Mucosa of stomach (tissue), 1 donor: ENCODE data around the gene OLFM1.

ENCODE experiments used
- H3K27me3 ChIP-seq: one replicate; pipeline ENCODE4 v1.7.0; 2013; ENCODE audit warnings: mild to moderate bottlenecking, low read length; ENCODE audit not compliant: control insufficient read depth, insufficient read depth
- H3K36me3 ChIP-seq: one replicate; pipeline ENCODE4 v1.7.0; 2013; ENCODE audit warnings: low read length; ENCODE audit not compliant: control insufficient read depth, insufficient read depth
- H3K4me1 ChIP-seq: one replicate; pipeline ENCODE4 v1.7.0; 2013; ENCODE audit warnings: mild to moderate bottlenecking, low read length; ENCODE audit not compliant: control insufficient read depth, insufficient read depth
- H3K4me3 ChIP-seq: one replicate; pipeline ENCODE4 v1.7.0; 2013; ENCODE audit warnings: low read length
- H3K9ac ChIP-seq: one replicate; pipeline ENCODE4 v1.7.0; 2013; ENCODE audit warnings: mild to moderate bottlenecking, low read length, moderate library complexity
- H3K9me3 ChIP-seq: one replicate; pipeline ENCODE4 v1.7.0; 2013; ENCODE audit warnings: mild to moderate bottlenecking, low read length, moderate library complexity; ENCODE audit not compliant: control insufficient read depth
- donor health status: Pancreatic carcinoma.

OLFM1 gene

DNA sequence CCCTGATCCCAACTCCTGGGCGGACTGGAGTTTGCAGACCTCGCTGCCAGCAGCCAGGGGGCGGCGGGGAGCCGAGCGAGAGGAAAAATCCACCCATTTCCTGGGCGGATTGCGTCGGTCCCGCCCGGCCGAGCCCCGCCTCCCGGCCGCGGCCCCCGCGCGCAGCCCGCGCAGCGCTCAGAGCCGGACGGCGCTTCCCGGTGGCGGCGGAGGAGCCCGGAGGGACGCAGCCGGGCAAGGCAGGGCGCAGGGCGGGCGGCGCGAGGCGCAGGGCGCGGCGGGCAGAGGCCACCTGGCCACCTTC, at the start of gene OLFM1:
OLFM1 (plus strand) TSS at position 180 of the 304 bp plus-strand sequence. CDS start 322 bp downstream, outside the sequence.
- Histone ChIP-seq H3K36me3 (no peaks in the 10 kb centered on the region), H3K9me3 (no peaks in the 10 kb centered on the region), H3K4me1 (peaks cover 21% of the 10 kb centered on the region), H3K27me3 (peaks cover 39% of the 10 kb centered on the region), H3K4me3 (peak within 1 kb of the TSS; percentile 36), H3K9ac (no peak within 1 kb of the TSS)

DNA sequence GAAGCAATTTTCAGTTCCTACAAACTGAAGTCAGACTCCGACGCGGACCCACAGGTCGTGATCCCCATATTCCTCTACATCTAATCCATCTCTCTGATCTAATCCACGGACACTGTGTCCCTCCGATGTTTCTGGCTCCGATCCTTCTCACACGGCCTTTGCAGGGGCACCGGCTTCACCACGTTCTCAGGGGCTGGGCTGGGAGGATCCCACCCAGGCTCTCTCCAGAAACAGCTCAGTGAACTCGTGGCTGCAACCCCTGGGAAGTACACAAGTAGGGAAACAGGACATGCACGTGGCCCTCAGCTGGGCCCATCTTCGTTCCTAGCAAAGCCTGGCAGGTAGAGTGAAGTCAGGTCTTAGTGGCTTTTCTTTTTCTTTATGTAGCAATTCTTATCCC, 49.1 kb upstream of the OLFM1 start:
- Histone ChIP-seq H3K9ac (no peak overlapping the region), H3K4me1 (no peaks in the 10 kb centered on the region), H3K27me3 (no peaks in the 10 kb centered on the region), H3K9me3 (no peaks in the 10 kb centered on the region), H3K36me3 (no peaks in the 10 kb centered on the region), H3K4me3 (no peak overlapping the region)

GRCh38 chr9:135038826-135039225, 48.6 kb upstream of the OLFM1 start:
- Histone ChIP-seq H3K36me3 (no peaks in the 10 kb centered on the region), H3K9me3 (no peaks in the 10 kb centered on the region), H3K9ac (no peak overlapping the region), H3K4me3 (no peak overlapping the region), H3K4me1 (no peaks in the 10 kb centered on the region), H3K27me3 (no peaks in the 10 kb centered on the region)

DNA sequence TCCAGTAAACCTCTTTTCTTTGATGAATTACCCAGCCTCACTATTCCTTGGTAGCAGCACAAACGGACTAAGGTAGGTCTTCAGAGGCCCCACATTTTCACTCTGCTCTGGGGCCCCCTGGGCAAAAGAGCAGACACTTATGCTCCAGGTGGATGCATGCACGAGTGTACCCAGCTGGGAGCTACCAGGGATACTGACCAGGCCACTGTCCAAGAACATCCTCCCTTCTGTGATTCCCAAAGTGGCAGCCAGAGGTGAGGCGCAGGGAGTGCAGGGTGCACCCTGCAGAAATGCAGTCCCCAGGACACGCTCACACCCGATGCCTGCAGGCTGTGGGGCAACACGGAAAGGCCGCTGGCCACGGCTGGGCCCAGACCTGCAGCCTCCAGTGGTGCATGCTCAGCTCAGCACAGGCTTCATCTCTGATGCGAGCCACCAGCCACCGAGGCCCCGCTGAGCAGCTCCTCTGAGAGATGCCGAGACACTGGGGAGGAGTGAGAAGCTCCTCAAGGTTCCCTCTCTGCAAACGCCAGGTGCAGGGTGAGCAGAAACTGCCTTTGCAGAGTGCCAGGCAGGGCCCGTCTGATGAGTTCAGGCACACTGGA, 48.1 kb upstream of the OLFM1 start:
- Histone ChIP-seq H3K4me3 (no peak overlapping the region), H3K36me3 (no peaks in the 10 kb centered on the region), H3K4me1 (no peaks in the 10 kb centered on the region), H3K9me3 (no peaks in the 10 kb centered on the region), H3K9ac (no peak overlapping the region), H3K27me3 (no peaks in the 10 kb centered on the region)

GRCh38 chr9:135039916-135040645, 47.4 kb upstream of the OLFM1 start:
- no peak overlapping the region for H3K9ac ChIP-seq
- no peaks in the 10 kb centered on the region for H3K27me3 ChIP-seq
- no peaks in the 10 kb centered on the region for H3K4me1 ChIP-seq

DNA sequence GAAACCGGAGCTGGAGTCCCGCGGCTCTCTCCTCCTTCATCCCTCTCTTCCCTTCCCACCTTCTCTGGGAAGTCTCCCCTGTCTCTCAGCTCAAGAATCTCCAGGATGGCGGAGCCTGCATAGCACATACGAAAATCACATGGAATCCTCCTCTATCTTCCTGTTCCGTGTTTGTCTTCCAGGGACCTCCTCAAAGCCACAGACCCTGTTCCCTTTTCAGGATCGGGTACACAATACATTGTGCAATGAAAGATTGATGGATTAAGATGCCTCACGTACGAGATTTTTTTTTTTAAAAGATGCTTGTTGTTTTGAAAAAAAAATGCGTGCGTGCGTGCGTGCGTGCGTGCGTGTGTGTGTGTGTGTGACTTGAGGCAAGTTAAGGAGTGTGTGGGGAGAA, 46.6 kb upstream of the OLFM1 start:
- no peak overlapping the region for H3K4me3 ChIP-seq
- no peaks in the 10 kb centered on the region for H3K27me3 ChIP-seq
- H3K9ac ChIP-seq: no peak overlapping the region
- H3K36me3 ChIP-seq: no peaks in the 10 kb centered on the region
- H3K9me3 ChIP-seq: no peaks in the 10 kb centered on the region
- H3K4me1 ChIP-seq: no peaks in the 10 kb centered on the region

More at GRCh38 chr9:135039916-135040645, 47.4 kb upstream of the OLFM1 start:
- Histone ChIP-seq H3K4me3 (no peak overlapping the region), H3K36me3 (no peaks in the 10 kb centered on the region), H3K9me3 (no peaks in the 10 kb centered on the region)

- no peaks in the 10 kb centered on the region for H3K4me1 ChIP-seq
These were observed 44.1 kb upstream of the OLFM1 start for GRCh38 chr9:135043345-135043744.

GRCh38 chr9:135045264-135045927, 42.1 kb upstream of the OLFM1 start:
- Histone ChIP-seq H3K4me3 (no peak overlapping the region), H3K9ac (no peak overlapping the region), H3K9me3 (no peaks in the 10 kb centered on the region), H3K4me1 (no peaks in the 10 kb centered on the region), H3K27me3 (no peaks in the 10 kb centered on the region), H3K36me3 (no peaks in the 10 kb centered on the region)

More at GRCh38 chr9:135043345-135043744, 44.1 kb upstream of the OLFM1 start:
- no peaks in the 10 kb centered on the region for H3K27me3 ChIP-seq
- H3K36me3 ChIP-seq: no peaks in the 10 kb centered on the region
- no peak overlapping the region for H3K4me3 ChIP-seq
- H3K9ac ChIP-seq: no peak overlapping the region
- H3K9me3 ChIP-seq: no peaks in the 10 kb centered on the region

GRCh38 chr9:135045928-135046738, 41.3 kb upstream of the OLFM1 start:
- Histone ChIP-seq H3K4me1 (no peaks in the 10 kb centered on the region), H3K9me3 (no peaks in the 10 kb centered on the region), H3K27me3 (no peaks in the 10 kb centered on the region), H3K9ac (no peak overlapping the region), H3K36me3 (no peaks in the 10 kb centered on the region), H3K4me3 (no peak overlapping the region)

DNA sequence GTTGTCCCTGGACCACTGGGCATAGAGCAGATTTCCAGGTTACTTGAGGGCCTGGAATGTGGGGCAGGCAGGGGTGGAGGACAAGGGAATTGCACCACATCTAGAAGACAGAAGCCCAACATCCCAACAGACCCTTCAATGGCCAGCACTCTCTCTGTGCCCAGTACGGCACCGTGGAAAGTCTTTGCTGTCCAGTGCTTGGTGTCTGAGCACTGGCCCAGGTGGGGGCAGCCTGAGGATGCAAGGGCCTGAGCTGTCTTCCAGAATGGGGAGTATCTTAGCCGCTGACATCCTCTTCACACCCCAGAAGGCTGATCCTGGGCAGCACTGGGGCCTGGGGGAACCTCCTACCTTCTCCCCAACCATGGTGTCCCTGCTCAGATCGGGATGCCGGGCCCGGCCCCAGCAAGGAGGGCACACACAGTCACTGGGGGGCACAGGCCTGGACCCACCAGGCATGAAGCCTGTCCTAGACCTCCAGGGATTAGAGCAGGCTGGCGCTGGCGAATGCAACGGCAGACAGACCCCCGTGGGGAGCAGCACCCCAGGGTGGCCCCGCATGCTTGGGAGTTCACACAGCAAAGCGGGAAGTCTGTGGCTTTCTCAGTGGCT, 40.6 kb upstream of the OLFM1 start:
- Histone ChIP-seq H3K36me3 (no peaks in the 10 kb centered on the region), H3K4me1 (no peaks in the 10 kb centered on the region), H3K27me3 (no peaks in the 10 kb centered on the region), H3K9ac (no peak overlapping the region), H3K4me3 (no peak overlapping the region), H3K9me3 (no peaks in the 10 kb centered on the region)

DNA sequence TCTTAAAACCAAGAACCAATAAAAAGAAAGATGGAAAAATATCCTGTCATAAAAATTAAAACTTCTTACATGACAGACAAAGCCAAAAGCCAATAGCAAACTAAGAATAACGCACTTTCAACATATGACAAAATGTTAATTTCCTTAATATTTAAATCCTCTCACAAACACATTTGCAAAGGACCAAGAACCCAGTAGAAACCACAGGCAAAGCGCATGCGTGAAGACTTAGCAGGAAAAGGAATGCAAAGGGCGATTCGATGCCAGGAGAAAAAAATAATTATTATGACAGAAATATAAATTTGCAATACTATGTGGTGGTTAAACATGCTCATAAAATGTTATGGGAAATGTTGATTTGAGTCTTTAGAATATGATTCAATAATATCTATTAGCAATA, 39.9 kb upstream of the OLFM1 start:
- Histone ChIP-seq H3K4me3 (no peak overlapping the region), H3K9me3 (no peaks in the 10 kb centered on the region), H3K9ac (no peak overlapping the region), H3K36me3 (no peaks in the 10 kb centered on the region), H3K27me3 (no peaks in the 10 kb centered on the region), H3K4me1 (no peaks in the 10 kb centered on the region)
